GM23338 (cell line): Measurements from ENCODE around the gene AGAP1. TPM values are rescaled to one million over a fixed set of nuclear protein-coding genes. Genes with fewer than 3 reads are reported as not detected.

Source experiments
- ATAC-seq: fragments of 200-7000 bp; cut with Tn5 transposase; 3 replicates; pipeline ENCODE4 v1.9.1; 2020
- DNase-seq: peaks from one replicate; pipeline ENCODE4 v3.0.0-alpha.2; 2015; ENCODE audit warnings: low spot score
- H2AFZ ChIP-seq: fragments of 200-600 bp; sonication (generic); 2 replicates; pipeline ENCODE4 v1.8.0; 2016; ENCODE audit warnings: antibody characterized with exemption, mild to moderate bottlenecking, moderate library complexity
- H3F3A ChIP-seq: fragments of 200-600 bp; sonication (generic); replicated peaks from 2 replicates; pipeline ENCODE4 v1.8.0; 2017; ENCODE audit warnings: antibody characterized with exemption, mixed run types, low read depth
- H3K27ac ChIP-seq: fragments of 200-600 bp; sonication (generic); 2 replicates; pipeline ENCODE4 v1.6.1; 2016; ENCODE audit warnings: low read depth
- H3K27me3 ChIP-seq: fragments of 200-600 bp; sonication (generic); 2 replicates; pipeline ENCODE4 v1.8.0; 2016; ENCODE audit warnings: mild to moderate bottlenecking, mixed run types, moderate library complexity; ENCODE audit not compliant: insufficient read depth
- H3K36me3 ChIP-seq: fragments of 200-600 bp; sonication (generic); 2 replicates; pipeline ENCODE4 v1.8.0; 2016; ENCODE audit warnings: mild to moderate bottlenecking; ENCODE audit not compliant: insufficient read depth
- H3K4me1 ChIP-seq: fragments of 200-600 bp; sonication (generic); 2 replicates; pipeline ENCODE4 v1.8.0; 2016; ENCODE audit warnings: mild to moderate bottlenecking, moderate library complexity; ENCODE audit not compliant: insufficient read depth
- H3K4me2 ChIP-seq: fragments of 200-600 bp; sonication (generic); 2 replicates; pipeline ENCODE4 v1.7.1; 2017; ENCODE audit warnings: mixed run types
- H3K4me3 ChIP-seq: fragments of 200-600 bp; sonication (generic); 2 replicates; pipeline ENCODE4 v1.6.1; 2016; ENCODE audit warnings: mixed run types
- H3K79me2 ChIP-seq: fragments of 200-600 bp; sonication (generic); replicated peaks from 2 replicates; pipeline ENCODE4 v1.8.0; 2017; ENCODE audit warnings: mild to moderate bottlenecking; ENCODE audit not compliant: insufficient read depth
- H3K9me2 ChIP-seq: fragments of 200-600 bp; sonication (generic); 2 replicates; pipeline ENCODE4 v1.8.0; 2017; ENCODE audit not compliant: insufficient read depth
- H4K20me1 ChIP-seq: fragments of 200-600 bp; sonication (generic); replicated peaks from 2 replicates; pipeline ENCODE4 v1.8.0; 2017; ENCODE audit warnings: mild to moderate bottlenecking; ENCODE audit not compliant: insufficient read depth
- H3K27ac Mint-ChIP-seq: 2 replicates; pipeline ENCODE4 v1.8.0; 2020; ENCODE audit warnings: inconsistent platforms, mild to moderate bottlenecking, moderate library complexity, mixed read lengths
- H3K27me3 Mint-ChIP-seq: 3 replicates; pipeline ENCODE4 v1.8.0; 2022; ENCODE audit warnings: low read depth, mild to moderate bottlenecking, moderate library complexity, mixed read lengths, inconsistent platforms; ENCODE audit not compliant: insufficient read depth, poor library complexity
- H3K36me3 Mint-ChIP-seq: 3 replicates; pipeline ENCODE4 v1.8.0; 2021; ENCODE audit warnings: low read depth, mild to moderate bottlenecking, inconsistent platforms, moderate library complexity, mixed read lengths
- H3K4me1 Mint-ChIP-seq: 3 replicates; pipeline ENCODE4 v1.8.0; 2020; ENCODE audit warnings: mild to moderate bottlenecking, inconsistent platforms, mixed read lengths
- H3K4me3 Mint-ChIP-seq: 3 replicates; pipeline ENCODE4 v1.8.0; 2021; ENCODE audit warnings: moderate library complexity, mild to moderate bottlenecking, inconsistent platforms, mixed read lengths
- H3K9me3 Mint-ChIP-seq: 3 replicates; pipeline ENCODE4 v1.8.0; 2020; ENCODE audit warnings: moderate library complexity, mild to moderate bottlenecking, inconsistent platforms, mixed read lengths
- ETS1 ChIP-seq: IDR thresholded peaks from 2 replicates; pipeline ENCODE4 v1.6.1; 2016; ENCODE audit warnings: antibody characterized with exemption
- EZH2 ChIP-seq: fragments of 200-600 bp; sonication (generic); IDR thresholded peaks from one replicate; pipeline ENCODE4 v1.8.0; 2017; ENCODE audit warnings: antibody characterized with exemption, mild to moderate bottlenecking, low read depth; ENCODE audit not compliant: unreplicated experiment
- EZH2phosphoT487 ChIP-seq: fragments of 200-600 bp; sonication (generic); IDR thresholded peaks from one replicate; pipeline ENCODE4 v1.8.1; 2018; ENCODE audit warnings: antibody characterized with exemption; ENCODE audit not compliant: unreplicated experiment
- JUNB ChIP-seq: IDR thresholded peaks from one replicate; pipeline ENCODE4 v1.6.1; 2016; ENCODE audit warnings: antibody characterized with exemption; ENCODE audit not compliant: unreplicated experiment
- NANOG ChIP-seq: IDR thresholded peaks from 2 replicates; pipeline ENCODE4 v1.6.1; 2016; ENCODE audit warnings: antibody characterized with exemption, borderline replicate concordance
- POLR2AphosphoS5 ChIP-seq: IDR thresholded peaks from 2 replicates; pipeline ENCODE4 v1.6.1; 2016; ENCODE audit warnings: antibody characterized with exemption, low read depth
- REST ChIP-seq: IDR thresholded peaks from one replicate; pipeline ENCODE4 v1.6.1; 2018; ENCODE audit warnings: antibody characterized with exemption; ENCODE audit not compliant: unreplicated experiment
- STAT1 ChIP-seq: IDR thresholded peaks from one replicate; pipeline ENCODE4 v1.6.1; 2016; ENCODE audit warnings: antibody characterized with exemption; ENCODE audit not compliant: unreplicated experiment
- ZNF114 ChIP-seq: fragments of 250-450 bp; sonication (Bioruptor Pico); IDR thresholded peaks from 2 replicates; pipeline ENCODE4 v1.5.0; 2020; ENCODE audit warnings: mild to moderate bottlenecking, moderate library complexity
- ZNF331 ChIP-seq: fragments of 250-450 bp; sonication (Bioruptor Pico); IDR thresholded peaks from 2 replicates; pipeline ENCODE4 v1.5.0; 2020; ENCODE audit warnings: low read depth, mild to moderate bottlenecking, moderate library complexity
- ZNF462 ChIP-seq: fragments of 250-450 bp; sonication (Bioruptor Pico); IDR thresholded peaks from 2 replicates; pipeline ENCODE4 v1.5.0; 2020; ENCODE audit warnings: mild to moderate bottlenecking, moderate library complexity
- polyA plus RNA-seq: library from polyadenylated mRNA; unstranded; fragments of >200 nt; fragmentation: Nextera tagmentation; extraction: Ambion mirVana; gene quantifications from 2 replicates; pipeline ENCODE4 v1.2.1, GENCODE V29; 2016
- total RNA-seq: library from RNA; depleted of rRNA; stranded (reverse); fragments of >200 nt; shearing (Covaris generic); gene quantifications from 2 replicates; pipeline ENCODE4 v1.2.3, GENCODE V29; 2014

The AGAP1 gene
- total and polyA plus RNA-seq, 2 experiments from 2014 or later: 13.3 to 27.9 TPM

- Histone ChIP-seq H3K27ac (no peak overlapping the region), H3K9me2 (0 out of 2 replicates have a peak, but pooled peaks cover 2% of the 10 kb centered on the region), H3F3A (no peaks in the 10 kb centered on the region), H3K79me2 (no peaks in the 10 kb centered on the region; the same call in none of the 2 replicates), H3K36me3 (no peaks in the 10 kb centered on the region; the same call in 1 of the 2 replicates), H2AFZ (no peak overlapping the region), H4K20me1 (peaks cover 3% of the 10 kb centered on the region), H3K4me3 (no peak overlapping the region), H3K4me1 (peaks cover 34% of the 10 kb centered on the region), H3K27me3 (no peaks in the 10 kb centered on the region), H3K4me2 (no peak overlapping the region)
- H3K4me3 Mint-ChIP-seq: no peak overlapping the region
- peak overlapping the region; percentile 34; the same call in 1 of the 2 replicates for H3K27ac Mint-ChIP-seq
- TF ChIP-seq JUNB (no peak), NANOG (no peak)
- no peak for DNase-seq
- peaks cover 42% of the 10 kb centered on the region for H3K4me1 Mint-ChIP-seq
- ATAC-seq: no peak
- no peaks in the 10 kb centered on the region; the same call in 1 of the 3 replicates for H3K36me3 Mint-ChIP-seq
- peaks cover 6% of the 10 kb centered on the region for H3K27me3 Mint-ChIP-seq
- no peaks in the 10 kb centered on the region for H3K9me3 Mint-ChIP-seq
Observed at GRCh38 chr2:235733761-235734160, 239.9 kb downstream of the AGAP1 start.

- no peaks in the 10 kb centered on the region for H3F3A ChIP-seq
- H3K27me3 ChIP-seq: no peaks in the 10 kb centered on the region
- H3K4me2 ChIP-seq: no peak overlapping the region
- H2AFZ ChIP-seq: no peak overlapping the region
- DNase-seq (no peak), ATAC-seq (no peak)
- Mint-ChIP-seq H3K36me3 (no peaks in the 10 kb centered on the region; the same call in 2 of the 3 replicates), H3K4me3 (no peak overlapping the region), H3K4me1 (peaks cover 41% of the 10 kb centered on the region), H3K9me3 (no peaks in the 10 kb centered on the region), H3K27me3 (peaks cover 4% of the 10 kb centered on the region), H3K27ac (peak overlapping the region; percentile 54; the same call in 1 of the 2 replicates)
- H4K20me1 ChIP-seq: peaks cover 3% of the 10 kb centered on the region
- H3K4me3 ChIP-seq: no peak overlapping the region
- H3K9me2 ChIP-seq: 0 out of 2 replicates have a peak, but pooled peaks cover 2% of the 10 kb centered on the region
- TF ChIP-seq ZNF331 (CRISPR knock-in tag) (no peak), STAT1 (no peak), ZNF462 (CRISPR knock-in tag) (no peak), ETS1 (no peak), POLR2AphosphoS5 (no peak), REST (no peak), EZH2phosphoT487 (no peak), EZH2 (no peak), JUNB (no peak), NANOG (no peak), ZNF114 (CRISPR knock-in tag) (no peak)
- H3K36me3 ChIP-seq: no peaks in the 10 kb centered on the region; the same call in 1 of the 2 replicates
- H3K79me2 ChIP-seq: no peaks in the 10 kb centered on the region; the same call in none of the 2 replicates
- peaks cover 34% of the 10 kb centered on the region for H3K4me1 ChIP-seq
- H3K27ac ChIP-seq: no peak overlapping the region
Observed at GRCh38 chr2:235734168-235734567, 240.3 kb downstream of the AGAP1 start.
